Sigmoid colon (tissue), 4 donors: ENCODE data around the gene BCAT1.

ENCODE experiments used
- CTCF ChIP-seq, 4 experiments: fragments of 450-650 bp in 3 of 4; fragments of 200-600 bp in 1 of 4; IDR thresholded peaks; one replicate each; pipeline ENCODE4 v1.5.1; 2016 to 2019; ENCODE audit warnings: antibody characterized with exemption in 4 of 4, mild to moderate bottlenecking in 3 of 4, moderate library complexity in 2 of 4
- EP300 ChIP-seq, 4 donors: sonication (generic); formaldehyde crosslinking; IDR thresholded peaks; one replicate each; pipeline ENCODE4 v1.6.1; 2017; ENCODE audit warnings: antibody characterized with exemption in 4 of 4
- POLR2A ChIP-seq, 2 donors: fragments of 450-650 bp; IDR thresholded peaks; one replicate each; pipeline ENCODE4 v1.6.1; 2016; ENCODE audit warnings: antibody characterized with exemption in 2 of 2, mild to moderate bottlenecking in 2 of 2, moderate library complexity in 2 of 2

- TF ChIP-seq CTCF (IDR thresholded peaks at IDR 0.05) = no peak
- no peak for TF ChIP-seq POLR2A (IDR thresholded peaks at IDR 0.05)
- no peak for TF ChIP-seq EP300 (IDR thresholded peaks at IDR 0.05)
These were observed 67.7 kb downstream of the BCAT1 start for GRCh38 chr12:24881227-24881626.
